ENCODE results near the gene RAPGEF1. TPM values are rescaled to one million over a fixed set of nuclear protein-coding genes. Genes with fewer than 3 reads are reported as not detected.

The RAPGEF1 gene
- total and polyA plus RNA-seq, 7 experiments from 2014 or later: 1.2 to 181 (median 84.8) TPM

- no peak for DNase-seq
- Histone ChIP-seq H3K27ac (ENCODE audit: low read depth, low read length) (no peak overlapping the region), H3K27me3 (ENCODE audit: control insufficient read depth in 2 of 2, insufficient read depth in 2 of 2, low read length in 2 of 2) (no peaks in the 10 kb centered on the region), H3K9me3 (ENCODE audit: control insufficient read depth in 2 of 3, low read length in 3 of 3) (no peaks in the 10 kb centered on the region), H3K4me1 (ENCODE audit: control insufficient read depth in 2 of 2, insufficient read depth in 2 of 2, low read length in 2 of 2) (peaks cover 39 to 40% of the 10 kb centered on the region in 2 donors), H3K36me3 (ENCODE audit: control insufficient read depth in 2 of 3, insufficient read depth in 3 of 3, low read length in 3 of 3) (peaks cover 0 to 29% (median 6%) of the 10 kb centered on the region in 3 experiments), H3K4me3 (ENCODE audit: low read length) (no peak overlapping the region)
- H3K4me1 Mint-ChIP-seq: peaks cover 23 to 62% (median 53%) of the 10 kb centered on the region in 7 donors
- intact Hi-C loops (cut with micrococcal nuclease): loop anchor here in 1 of 2 donors (5.0 kb wide), 1 partner anchor 56 kb away; the partner anchor contains the start of gene UCK1
- ChIA-PET POLR2A (interaction anchor here (1.4 kb wide), 1 partner anchor 28 kb away, joined by 3 read pairs; no protein-coding TSS in a partner anchor), CTCF (interaction anchor here (0.9 to 2.2 kb wide), 4 partner anchors 88 to 648 kb away, joined by 3 to 11 read pairs (median 6); no protein-coding TSS in a partner anchor)
- ATAC-seq: no peak
- H3K27me3 Mint-ChIP-seq: no peaks in the 10 kb centered on the region
- peaks cover 0 to 27% (median 11%) of the 10 kb centered on the region in 5 donors for H3K36me3 Mint-ChIP-seq
- H3K27ac Mint-ChIP-seq: peak overlapping the region in 2 of 9 donors; percentile 48 to 91
- no peak overlapping the region for H3K4me3 Mint-ChIP-seq
- H3K9me3 Mint-ChIP-seq: peaks cover 0 to 3% (median 0%) of the 10 kb centered on the region in 11 donors
Measured at GRCh38 chr9:131588396-131588795, 151.5 kb downstream of the RAPGEF1 start.

- intact Hi-C loops (cut with micrococcal nuclease): loop anchor here in 1 of 2 donors (5.0 kb wide), 1 partner anchor 56 kb away; the partner anchor contains the start of gene UCK1
- POLR2A ChIA-PET: interaction anchor here (1.2 to 1.4 kb wide), 2 partner anchors 28 to 90 kb away, joined by 3 read pairs; no protein-coding TSS in a partner anchor
Measured at GRCh38 chr9:131587906-131588305, 152.0 kb downstream of the RAPGEF1 start.

GRCh38 chr9:131587331-131587730 is 152.5 kb downstream of the RAPGEF1 start:
- Histone ChIP-seq H3K27ac (ENCODE audit: low read depth, low read length) (no peak overlapping the region), H3K4me1 (ENCODE audit: control insufficient read depth in 2 of 2, insufficient read depth in 2 of 2, low read length in 2 of 2) (peaks cover 40 to 42% of the 10 kb centered on the region in 2 donors), H3K27me3 (ENCODE audit: control insufficient read depth in 2 of 2, insufficient read depth in 2 of 2, low read length in 2 of 2) (no peaks in the 10 kb centered on the region), H3K4me3 (ENCODE audit: low read length) (no peak overlapping the region), H3K9me3 (ENCODE audit: control insufficient read depth in 2 of 3, low read length in 3 of 3) (no peaks in the 10 kb centered on the region), H3K36me3 (ENCODE audit: control insufficient read depth in 2 of 3, insufficient read depth in 3 of 3, low read length in 3 of 3) (peaks cover 0 to 36% (median 8%) of the 10 kb centered on the region in 3 experiments)
- H3K27ac Mint-ChIP-seq: peak overlapping the region; percentile 11 to 92 (median 83)
- peaks cover 0 to 3% (median 0%) of the 10 kb centered on the region in 11 donors for H3K9me3 Mint-ChIP-seq
- peak overlapping the region in 6 of 10 donors; percentile 13 to 92 (median 49) for H3K4me3 Mint-ChIP-seq
- ChIA-PET POLR2A (interaction anchor here (1.2 to 1.4 kb wide), 2 partner anchors 27 to 90 kb away, joined by 3 read pairs; no protein-coding TSS in a partner anchor), CTCF (interaction anchor here (1.0 to 2.2 kb wide), 3 partner anchors 11 to 157 kb away, joined by 3 to 11 read pairs (median 4); no protein-coding TSS in a partner anchor)
- intact Hi-C loops (cut with micrococcal nuclease): loop anchor here in 1 of 2 donors (5.0 kb wide), 1 partner anchor 55 kb away; the partner anchor contains the start of gene UCK1
- no peaks in the 10 kb centered on the region for H3K27me3 Mint-ChIP-seq
- peaks cover 0 to 27% (median 11%) of the 10 kb centered on the region in 5 donors for H3K36me3 Mint-ChIP-seq
- peaks cover 23 to 64% (median 53%) of the 10 kb centered on the region in 7 donors for H3K4me1 Mint-ChIP-seq
- DNase-seq (no peak), ATAC-seq (no peak)

More at GRCh38 chr9:131587906-131588305, 152.0 kb downstream of the RAPGEF1 start:
- Mint-ChIP-seq H3K36me3 (peaks cover 0 to 27% (median 11%) of the 10 kb centered on the region in 5 donors), H3K27me3 (no peaks in the 10 kb centered on the region), H3K9me3 (peaks cover 0 to 3% (median 0%) of the 10 kb centered on the region in 11 donors), H3K4me1 (peaks cover 23 to 64% (median 53%) of the 10 kb centered on the region in 7 donors), H3K4me3 (no peak overlapping the region), H3K27ac (peak overlapping the region; percentile 11 to 92 (median 81))
- no peak overlapping the region for H3K4me3 ChIP-seq (ENCODE audit: low read length)
- H3K27ac ChIP-seq (ENCODE audit: low read depth, low read length): no peak overlapping the region
- H3K27me3 ChIP-seq (ENCODE audit: control insufficient read depth in 2 of 2, insufficient read depth in 2 of 2, low read length in 2 of 2): no peaks in the 10 kb centered on the region
- peaks cover 40 to 42% of the 10 kb centered on the region in 2 donors for H3K4me1 ChIP-seq (ENCODE audit: control insufficient read depth in 2 of 2, insufficient read depth in 2 of 2, low read length in 2 of 2)
- CTCF ChIA-PET: interaction anchor here (0.9 to 2.2 kb wide), 4 partner anchors 11 to 648 kb away, joined by 3 to 11 read pairs (median 4); no protein-coding TSS in a partner anchor
- H3K36me3 ChIP-seq (ENCODE audit: control insufficient read depth in 2 of 3, insufficient read depth in 3 of 3, low read length in 3 of 3): peaks cover 0 to 30% (median 8%) of the 10 kb centered on the region in 3 experiments
- DNase-seq (no peak), ATAC-seq (no peak)
- no peaks in the 10 kb centered on the region for H3K9me3 ChIP-seq (ENCODE audit: control insufficient read depth in 2 of 3, low read length in 3 of 3)

- H3K36me3 ChIP-seq (ENCODE audit: control insufficient read depth in 2 of 3, insufficient read depth in 3 of 3, low read length in 3 of 3): peaks cover 8 to 47% (median 8%) of the 10 kb centered on the region in 3 experiments
Measured at GRCh38 chr9:131585375-131585774, 154.5 kb downstream of the RAPGEF1 start.

GRCh38 chr9:131584858-131585257 is 155.0 kb downstream of the RAPGEF1 start:
- Mint-ChIP-seq H3K27ac (peak overlapping the region; percentile 89 to 95 (median 92)), H3K4me3 (peak overlapping the region; percentile 70 to 92 (median 77))

More at GRCh38 chr9:131585375-131585774, 154.5 kb downstream of the RAPGEF1 start:
- ChIA-PET CTCF (interaction anchor here (0.6 to 2.2 kb wide), 9 partner anchors 9 to 327 kb away, joined by 3 to 13 read pairs (median 4); no protein-coding TSS in a partner anchor), POLR2A (interaction anchor here (0.8 to 1.5 kb wide), 4 partner anchors 86 to 333 kb away, joined by 3 to 4 read pairs (median 3); no protein-coding TSS in a partner anchor)
- peaks cover 4 to 35% (median 18%) of the 10 kb centered on the region in 5 donors for H3K36me3 Mint-ChIP-seq
- H3K9me3 ChIP-seq (ENCODE audit: control insufficient read depth in 2 of 3, low read length in 3 of 3): no peaks in the 10 kb centered on the region
- DNase-seq (peak; percentile 27 to 63 (median 51)), ATAC-seq (peak; percentile 88)
- H3K9me3 Mint-ChIP-seq: peaks cover 0 to 3% (median 0%) of the 10 kb centered on the region in 11 donors
- no peaks in the 10 kb centered on the region for H3K27me3 Mint-ChIP-seq
- H3K27ac ChIP-seq (ENCODE audit: low read depth, low read length): peak overlapping the region; percentile 64
- H3K4me3 ChIP-seq (ENCODE audit: low read length): peak overlapping the region; percentile 22
- no peaks in the 10 kb centered on the region for H3K27me3 ChIP-seq (ENCODE audit: control insufficient read depth in 2 of 2, insufficient read depth in 2 of 2, low read length in 2 of 2)
- peaks cover 28 to 31% of the 10 kb centered on the region in 2 donors for H3K4me1 ChIP-seq (ENCODE audit: control insufficient read depth in 2 of 2, insufficient read depth in 2 of 2, low read length in 2 of 2)
- H3K27ac Mint-ChIP-seq: peak overlapping the region; percentile 89 to 95 (median 92)
- peaks cover 16 to 60% (median 38%) of the 10 kb centered on the region in 7 donors for H3K4me1 Mint-ChIP-seq
- peak overlapping the region; percentile 70 to 92 (median 77) for H3K4me3 Mint-ChIP-seq
- intact Hi-C loops (cut with micrococcal nuclease): loop anchor here in 1 of 2 donors (5.0 kb wide), 1 partner anchor 53 kb away; the partner anchor contains the start of gene UCK1

More at GRCh38 chr9:131584858-131585257, 155.0 kb downstream of the RAPGEF1 start:
- Histone ChIP-seq H3K36me3 (ENCODE audit: control insufficient read depth in 2 of 3, insufficient read depth in 3 of 3, low read length in 3 of 3) (peaks cover 8 to 52% (median 8%) of the 10 kb centered on the region in 3 experiments), H3K4me3 (ENCODE audit: low read length) (peak overlapping the region; percentile 22), H3K27ac (ENCODE audit: low read depth, low read length) (peak overlapping the region; percentile 64), H3K4me1 (ENCODE audit: control insufficient read depth in 2 of 2, insufficient read depth in 2 of 2, low read length in 2 of 2) (peaks cover 24 to 27% of the 10 kb centered on the region in 2 donors), H3K9me3 (ENCODE audit: control insufficient read depth in 2 of 3, low read length in 3 of 3) (no peaks in the 10 kb centered on the region), H3K27me3 (ENCODE audit: control insufficient read depth in 2 of 2, insufficient read depth in 2 of 2, low read length in 2 of 2) (no peaks in the 10 kb centered on the region)
- H3K4me1 Mint-ChIP-seq: peaks cover 15 to 55% (median 33%) of the 10 kb centered on the region in 7 donors
- ATAC-seq: peak; percentile 64
- intact Hi-C loops (cut with micrococcal nuclease): loop anchor here in 1 of 2 donors (5.0 kb wide), 1 partner anchor 53 kb away; the partner anchor contains the start of gene UCK1
- DNase-seq: no peak
- peaks cover 0 to 3% (median 0%) of the 10 kb centered on the region in 11 donors for H3K9me3 Mint-ChIP-seq
- POLR2A ChIA-PET: interaction anchor here (0.8 to 1.5 kb wide), 4 partner anchors 86 to 332 kb away, joined by 3 to 4 read pairs (median 3); no protein-coding TSS in a partner anchor
- H3K36me3 Mint-ChIP-seq: peaks cover 4 to 32% (median 18%) of the 10 kb centered on the region in 5 donors
- no peaks in the 10 kb centered on the region for H3K27me3 Mint-ChIP-seq
- CTCF ChIA-PET: interaction anchor here (0.6 to 2.2 kb wide), 7 partner anchors 8 to 230 kb away, joined by 3 to 13 read pairs (median 4); no protein-coding TSS in a partner anchor

Data from naive thymus-derived CD4-positive, alpha-beta T cell (primary cell).